ENCODE measurements around the gene PPM1M. TPM values are rescaled to one million over a fixed set of nuclear protein-coding genes. Genes with fewer than 3 reads are reported as not detected.

The PPM1M gene
- total RNA-seq (32.1 TPM), polyA plus RNA-seq (65.0 TPM)
- long read RNA-seq, donor 1, partial matches to known transcripts: 0 of 2 reads
- long read RNA-seq, donor 1, other reads (novel, unspliced or antisense): 0 of 2 reads
- long read RNA-seq, donor 2, transcript PPM1M-202 (10 exons, 2,193 nt): major isoform, 7 of 7 reads
- long read RNA-seq, donor 2, partial matches to known transcripts: 0 of 7 reads
- long read RNA-seq, donor 2, other reads (novel, unspliced or antisense): 0 of 7 reads
- long read RNA-seq, donor 3, transcript PPM1M-202 (10 exons, 2,193 nt): major isoform, 6 of 40 reads
- long read RNA-seq, donor 3, partial matches to known transcripts: 34 of 40 reads
- long read RNA-seq, donor 3, other reads (novel, unspliced or antisense): 0 of 40 reads
- long read RNA-seq, donor 4: 0 reads
- long read RNA-seq, donor 5, transcript PPM1M-202 (10 exons, 2,193 nt): major isoform, 12 of 12 reads
- long read RNA-seq, donor 5, partial matches to known transcripts: 0 of 12 reads
- long read RNA-seq, donor 5, other reads (novel, unspliced or antisense): 0 of 12 reads
- long read RNA-seq, donor 6, partial matches to known transcripts: 0 of 1 reads
- long read RNA-seq, donor 6, other reads (novel, unspliced or antisense): 0 of 1 reads
- long read RNA-seq, donor 7, partial matches to known transcripts: 0 of 1 reads
- long read RNA-seq, donor 7, other reads (novel, unspliced or antisense): 0 of 1 reads
- long read RNA-seq, donor 8, partial matches to known transcripts: 0 of 1 reads
- long read RNA-seq, donor 8, other reads (novel, unspliced or antisense): 0 of 1 reads
- long read RNA-seq, donor 9, partial matches to known transcripts: 0 of 2 reads
- long read RNA-seq, donor 9, other reads (novel, unspliced or antisense): 0 of 2 reads
- long read RNA-seq, donor 10, partial matches to known transcripts: 0 of 3 reads
- long read RNA-seq, donor 10, other reads (novel, unspliced or antisense): 0 of 3 reads

GRCh38 chr3:52245322-52246263 is at the start of gene PPM1M:
PPM1M (plus strand) TSS chr3:52245759; CDS start chr3:52245825, 66 bp downstream.
- 4% methylated on average over 98 of the region's 98 CpGs for WGBS
- peaks cover 16 to 61% of the 10 kb centered on the region in 2 donors for H3K4me1 ChIP-seq (ENCODE audit: control insufficient read depth in 2 of 2, insufficient read depth in 2 of 2, low read length in 2 of 2)
- peak in 2 of 9 donors; percentile 51 to 70 for DNase-seq (ENCODE audit: low read depth in 6 of 9, low spot score in 9 of 9)

GRCh38 chr3:52195823-52196331 is 49.7 kb upstream of the PPM1M start:
- Histone ChIP-seq H3K27ac (ENCODE audit: low read depth in 1 of 2, low read length in 1 of 2) (peak overlapping the region; percentile 8 to 12), H3K9me3 (ENCODE audit: control insufficient read depth in 2 of 2, insufficient read depth in 1 of 2, low read length in 1 of 2) (peaks cover 0 to 6% of the 10 kb centered on the region in 2 donors), H3K36me3 (ENCODE audit: control insufficient read depth in 2 of 2, insufficient read depth in 2 of 2, low read length in 1 of 2) (peaks cover 0 to 15% of the 10 kb centered on the region in 2 donors), H3K27me3 (ENCODE audit: control insufficient read depth in 2 of 2, insufficient read depth in 1 of 2, low read length in 1 of 2) (no peaks in the 10 kb centered on the region), H3K4me1 (ENCODE audit: control insufficient read depth in 2 of 2, insufficient read depth in 2 of 2, low read length in 2 of 2) (peaks cover 8 to 31% of the 10 kb centered on the region in 2 donors), H3K4me3 (ENCODE audit: low read length in 2 of 2) (no peak overlapping the region)
- no peak for DNase-seq (ENCODE audit: low read depth in 6 of 9, low spot score in 9 of 9)
- 92% methylated on average over 10 of the region's 10 CpGs for WGBS

More at GRCh38 chr3:52245322-52246263, at the start of gene PPM1M:
- peaks cover 0 to 10% of the 10 kb centered on the region in 2 donors for H3K27me3 ChIP-seq (ENCODE audit: control insufficient read depth in 2 of 2, insufficient read depth in 1 of 2, low read length in 1 of 2)
- H3K4me3 ChIP-seq (ENCODE audit: low read length in 2 of 2): peak within 1 kb of the TSS; percentile 61 to 66
- peaks cover 0 to 6% of the 10 kb centered on the region in 2 donors for H3K9me3 ChIP-seq (ENCODE audit: control insufficient read depth in 2 of 2, insufficient read depth in 1 of 2, low read length in 1 of 2)
- peak within 1 kb of the TSS; percentile 66 to 95 for H3K27ac ChIP-seq (ENCODE audit: low read depth in 1 of 2, low read length in 1 of 2)
- peaks cover 31 to 32% of the 10 kb centered on the region in 2 donors for H3K36me3 ChIP-seq (ENCODE audit: control insufficient read depth in 2 of 2, insufficient read depth in 2 of 2, low read length in 1 of 2)

GRCh38 chr3:52196977-52197376 is 48.6 kb upstream of the PPM1M start:
- peaks cover 8 to 34% of the 10 kb centered on the region in 2 donors for H3K4me1 ChIP-seq (ENCODE audit: control insufficient read depth in 2 of 2, insufficient read depth in 2 of 2, low read length in 2 of 2)
- H3K36me3 ChIP-seq (ENCODE audit: control insufficient read depth in 2 of 2, insufficient read depth in 2 of 2, low read length in 1 of 2): peaks cover 0 to 22% of the 10 kb centered on the region in 2 donors
- no peaks in the 10 kb centered on the region for H3K27me3 ChIP-seq (ENCODE audit: control insufficient read depth in 2 of 2, insufficient read depth in 1 of 2, low read length in 1 of 2)
- DNase-seq (ENCODE audit: low read depth in 6 of 9, low spot score in 9 of 9): no peak
- 94% methylated on average over 3 of the region's 3 CpGs for WGBS
- no peak overlapping the region for H3K27ac ChIP-seq (ENCODE audit: low read depth in 1 of 2, low read length in 1 of 2)
- peaks cover 0 to 6% of the 10 kb centered on the region in 2 donors for H3K9me3 ChIP-seq (ENCODE audit: control insufficient read depth in 2 of 2, insufficient read depth in 1 of 2, low read length in 1 of 2)
- no peak overlapping the region for H3K4me3 ChIP-seq (ENCODE audit: low read length in 2 of 2)

- 67% methylated on average over 10 of the region's 10 CpGs for WGBS
- H3K4me3 ChIP-seq (ENCODE audit: low read length in 2 of 2): peak overlapping the region; percentile 71 to 100
- DNase-seq (ENCODE audit: low read depth in 6 of 9, low spot score in 9 of 9): no peak
These were observed 48.1 kb upstream of the PPM1M start for GRCh38 chr3:52197499-52197841.

GRCh38 chr3:52197842-52198625 is 47.5 kb upstream of the PPM1M start, which contains the start of gene ALAS1:
ALAS1 (plus strand) TSS chr3:52198160; CDS start chr3:52199242, 1,082 bp downstream.
- H3K9me3 ChIP-seq (ENCODE audit: control insufficient read depth in 2 of 2, insufficient read depth in 1 of 2, low read length in 1 of 2): peaks cover 0 to 6% of the 10 kb centered on the region in 2 donors
- under 1% methylated on average over 71 of the region's 71 CpGs for WGBS
- peaks cover 10 to 34% of the 10 kb centered on the region in 2 donors for H3K4me1 ChIP-seq (ENCODE audit: control insufficient read depth in 2 of 2, insufficient read depth in 2 of 2, low read length in 2 of 2)
- DNase-seq (ENCODE audit: low read depth in 6 of 9, low spot score in 9 of 9): peak; percentile 74 to 95 (median 85)
- peak within 1 kb of the TSS; percentile 45 to 78 for H3K27ac ChIP-seq (ENCODE audit: low read depth in 1 of 2, low read length in 1 of 2)
- peak within 1 kb of the TSS; percentile 71 to 100 for H3K4me3 ChIP-seq (ENCODE audit: low read length in 2 of 2)
- peaks cover 8 to 31% of the 10 kb centered on the region in 2 donors for H3K36me3 ChIP-seq (ENCODE audit: control insufficient read depth in 2 of 2, insufficient read depth in 2 of 2, low read length in 1 of 2)
- no peaks in the 10 kb centered on the region for H3K27me3 ChIP-seq (ENCODE audit: control insufficient read depth in 2 of 2, insufficient read depth in 1 of 2, low read length in 1 of 2)

More at GRCh38 chr3:52197499-52197841, 48.1 kb upstream of the PPM1M start:
- H3K36me3 ChIP-seq (ENCODE audit: control insufficient read depth in 2 of 2, insufficient read depth in 2 of 2, low read length in 1 of 2): peaks cover 2 to 26% of the 10 kb centered on the region in 2 donors
- H3K4me1 ChIP-seq (ENCODE audit: control insufficient read depth in 2 of 2, insufficient read depth in 2 of 2, low read length in 2 of 2): peaks cover 8 to 34% of the 10 kb centered on the region in 2 donors
- H3K27me3 ChIP-seq (ENCODE audit: control insufficient read depth in 2 of 2, insufficient read depth in 1 of 2, low read length in 1 of 2): no peaks in the 10 kb centered on the region
- H3K9me3 ChIP-seq (ENCODE audit: control insufficient read depth in 2 of 2, insufficient read depth in 1 of 2, low read length in 1 of 2): peaks cover 0 to 6% of the 10 kb centered on the region in 2 donors
- H3K27ac ChIP-seq (ENCODE audit: low read depth in 1 of 2, low read length in 1 of 2): peak overlapping the region; percentile 45 to 77

GRCh38 chr3:52198643-52199608 is 46.6 kb upstream of the PPM1M start:
- Histone ChIP-seq H3K4me1 (ENCODE audit: control insufficient read depth in 2 of 2, insufficient read depth in 2 of 2, low read length in 2 of 2) (peaks cover 10 to 34% of the 10 kb centered on the region in 2 donors), H3K27ac (ENCODE audit: low read depth in 1 of 2, low read length in 1 of 2) (peak overlapping the region in 1 of 2 donors; percentile 78), H3K4me3 (ENCODE audit: low read length in 2 of 2) (peak overlapping the region; percentile 71 to 100), H3K27me3 (ENCODE audit: control insufficient read depth in 2 of 2, insufficient read depth in 1 of 2, low read length in 1 of 2) (no peaks in the 10 kb centered on the region), H3K9me3 (ENCODE audit: control insufficient read depth in 2 of 2, insufficient read depth in 1 of 2, low read length in 1 of 2) (peaks cover 0 to 6% of the 10 kb centered on the region in 2 donors), H3K36me3 (ENCODE audit: control insufficient read depth in 2 of 2, insufficient read depth in 2 of 2, low read length in 1 of 2) (peaks cover 17 to 40% of the 10 kb centered on the region in 2 donors)
- 60% methylated on average over 14 of the region's 14 CpGs for WGBS
- DNase-seq (ENCODE audit: low read depth in 6 of 9, low spot score in 9 of 9): no peak
